NCI-H82 treated with DMSO at 0.1 percent for 48 hours (cell line): ENCODE data around the gene SDF4.
"Not testable (repeated sequence)": the region's sequence is repeated elsewhere in the genome, so short reads cannot be mapped to it uniquely, and the experiment has no call there.

Source experiments
- DNase-seq: peaks from one replicate; lab custom pipeline; 2025; ENCODE audit not compliant: unreplicated experiment; lab: John Stamatoyannopoulos, UW

SDF4 gene

GRCh38 chr1:1199961-1200875, 31.6 kb downstream of the SDF4 start:
- DNase-seq, result no peak

GRCh38 chr1:1199141-1199960, 32.5 kb downstream of the SDF4 start:
- DNase-seq, result no peak

GRCh38 chr1:1198423-1199140, 33.2 kb downstream of the SDF4 start:
- no peak for DNase-seq

GRCh38 chr1:1197551-1198422, 34.0 kb downstream of the SDF4 start:
- DNase-seq, result no peak

GRCh38 chr1:1197188-1197500, 34.7 kb downstream of the SDF4 start:
- no peak for DNase-seq

- no peak for DNase-seq
Measured at GRCh38 chr1:1196431-1197187, 35.2 kb downstream of the SDF4 start.

- DNase-seq, result not testable (repeated sequence)
Measured at GRCh38 chr1:1195726-1196125, 36.1 kb downstream of the SDF4 start.

- DNase-seq, result no peak
Measured at GRCh38 chr1:1194723-1195122, 37.1 kb downstream of the SDF4 start.

- DNase-seq, result no peak
Measured at GRCh38 chr1:1191734-1192133, 40.1 kb downstream of the SDF4 start.

GRCh38 chr1:1189111-1189510, 42.7 kb downstream of the SDF4 start:
- DNase-seq, result no peak

- no peak for DNase-seq
Measured at GRCh38 chr1:1187938-1188337, 43.9 kb downstream of the SDF4 start.

- DNase-seq, result no peak
Measured at GRCh38 chr1:1185101-1185765, 46.6 kb downstream of the SDF4 start.

- no peak for DNase-seq
Measured at GRCh38 chr1:1183833-1184775, 47.7 kb downstream of the SDF4 start.

GRCh38 chr1:1183221-1183747, 48.5 kb downstream of the SDF4 start:
- no peak for DNase-seq

GRCh38 chr1:1182491-1183220, 49.1 kb downstream of the SDF4 start:
- no peak for DNase-seq

GRCh38 chr1:1181938-1182410, 49.8 kb downstream of the SDF4 start:
- no peak for DNase-seq
